GM12878 (cell line): ENCODE data around the gene UGT1A6. TPM values are rescaled to one million over a fixed set of nuclear protein-coding genes. Genes with fewer than 3 reads are reported as not detected.

ENCODE experiments used
- ATAC-seq: fragments of 200-7000 bp; cut with Tn5 transposase; 3 replicates; pipeline ENCODE4 v1.9.1; 2020; ENCODE audit warnings: mild to moderate bottlenecking, moderate library complexity
- BruUV-seq: library from RNA; stranded (reverse); fragments of 400-500 nt; replicated peaks from 2 replicates; lab custom pipeline; 2021; lab: Mats Ljungman, UMichigan
- CTCF ChIA-PET: fragments of 300-600 bp; sonication (Branson Sonifier 250); formaldehyde crosslinking; extraction: SDS; loops from one replicate; lab custom pipeline; 2021; ENCODE audit warnings: inconsistent platforms; lab: Yijun Ruan, JAX
- POLR2A ChIA-PET: fragments of 350-600 bp; formaldehyde crosslinking; extraction: SDS; loops from one replicate; lab custom pipeline; 2021; ENCODE audit warnings: inconsistent platforms; lab: Charles Lee
- RAD21 ChIA-PET: fragments of 300-600 bp; sonication (Branson Sonifier 250); formaldehyde crosslinking; loops from one replicate; lab custom pipeline; 2023; ENCODE audit warnings: antibody characterized with exemption; ENCODE audit not compliant: unreplicated experiment; lab: Charles Lee
- SMC1A ChIA-PET: fragments of 300-600 bp; sonication (Branson Sonifier 250); formaldehyde crosslinking; loops from one replicate; lab custom pipeline; 2023; ENCODE audit not compliant: unreplicated experiment, uncharacterized antibody; lab: Charles Lee
- DNase-seq: peaks from one replicate; pipeline ENCODE4 v3.0.0-alpha.2; 2011; ENCODE audit warnings: low read depth, low spot score
- FAIRE-seq: peaks from 3 replicates; lab custom pipeline; 2011; peaks lifted over from hg19 to GRCh38; lab: Jason Lieb, UNC
- H2AFZ ChIP-seq: 2 replicates; pipeline ENCODE4 v1.6.0; 2011; ENCODE audit warnings: low read depth, low read length, control low read depth; ENCODE audit not compliant: control insufficient read depth
- H3K27ac ChIP-seq: 2 replicates; pipeline ENCODE4 v1.5.1; 2011; ENCODE audit warnings: control low read depth; ENCODE audit not compliant: control insufficient read depth, insufficient read depth
- H3K27me3 ChIP-seq, 2 experiments: replicated peaks in 1 of 2; 2 replicates each; pipeline versions ENCODE4 v1.6.0 to v1.6.1; 2011; ENCODE audit warnings: low read length in 1 of 2; ENCODE audit not compliant: control insufficient read depth in 2 of 2, insufficient read depth in 2 of 2
- H3K36me3 ChIP-seq, 2 experiments: 2 replicates each; pipeline ENCODE4 v1.5.1; 2011; ENCODE audit warnings: low read length in 1 of 2; ENCODE audit not compliant: control insufficient read depth in 2 of 2, insufficient read depth in 2 of 2
- H3K4me1 ChIP-seq: 2 replicates; pipeline ENCODE4 v1.6.1; 2011; ENCODE audit warnings: mild to moderate bottlenecking, low read length, moderate library complexity, mixed read lengths; ENCODE audit not compliant: control insufficient read depth, insufficient read depth
- H3K4me2 ChIP-seq: 2 replicates; pipeline ENCODE4 v1.6.0; 2011; ENCODE audit warnings: control low read depth; ENCODE audit not compliant: control insufficient read depth, insufficient read depth
- H3K4me3 ChIP-seq: fragments of 200-600 bp; sonication (generic); 2 replicates; pipeline ENCODE4 v1.5.1; 2016
- H3K79me2 ChIP-seq: 2 replicates; pipeline ENCODE4 v1.6.0; 2011; ENCODE audit warnings: low read length; ENCODE audit not compliant: control insufficient read depth, insufficient read depth
- H3K9ac ChIP-seq: 2 replicates; pipeline ENCODE4 v1.8.0; 2011; ENCODE audit warnings: low read length, control low read depth, mixed read lengths; ENCODE audit not compliant: control insufficient read depth, insufficient read depth
- H3K9me3 ChIP-seq: replicated peaks from 3 replicates; pipeline ENCODE4 v1.5.1; 2011; ENCODE audit warnings: mild to moderate bottlenecking, low read length; ENCODE audit not compliant: control insufficient read depth, insufficient read depth
- H4K20me1 ChIP-seq: 2 replicates; pipeline ENCODE4 v1.6.0; 2011; ENCODE audit not compliant: control insufficient read depth, insufficient read depth
- ASH2L ChIP-seq: fragments of 300-600, 200-600 bp; sonication (generic); IDR thresholded peaks from 2 replicates; pipeline ENCODE4 v1.6.1; 2017; ENCODE audit warnings: low read depth, mild to moderate bottlenecking, borderline replicate concordance
- CHD2 ChIP-seq: IDR thresholded peaks from 2 replicates; pipeline ENCODE4 v1.6.1; 2011; ENCODE audit warnings: low read depth, low read length, improper control_type of control experiment, borderline replicate concordance
- EGR1 ChIP-seq, 2 experiments: IDR thresholded peaks; 1 replicate in 1 of 2; 2 replicates in 1 of 2; pipeline ENCODE4 v1.6.1; 2011 to 2012; ENCODE audit warnings: low read depth in 2 of 2, low read length in 2 of 2, borderline replicate concordance in 1 of 2, mild to moderate bottlenecking in 1 of 2, moderate library complexity in 1 of 2
- EP300 ChIP-seq, 2 experiments: fragments of 150-350 bp in 1 of 2; IDR thresholded peaks; 2 replicates each; pipeline ENCODE4 v1.6.1; 2011 to 2012; ENCODE audit warnings: low read depth in 2 of 2, low read length in 2 of 2, borderline replicate concordance in 1 of 2, improper control_type of control experiment in 1 of 2, inconsistent platforms in 1 of 2; ENCODE audit not compliant: control insufficient read depth in 1 of 2
- HDAC2 ChIP-seq: fragments of 200-600 bp; sonication (generic); IDR thresholded peaks from 2 replicates; pipeline ENCODE4 v1.6.1; 2017
- KDM1A ChIP-seq: fragments of 200-600 bp; sonication (generic); IDR thresholded peaks from 2 replicates; pipeline ENCODE4 v1.6.1; 2016; ENCODE audit warnings: borderline replicate concordance
- MEF2B ChIP-seq: fragments of 450-650 bp; IDR thresholded peaks from 2 replicates; pipeline ENCODE4 v1.6.1; 2018; ENCODE audit warnings: mild to moderate bottlenecking, moderate library complexity; ENCODE audit not compliant: partially characterized antibody, poor library complexity, severe bottlenecking
- MTA3 ChIP-seq: IDR thresholded peaks from 2 replicates; pipeline ENCODE4 v1.6.1; 2012; ENCODE audit warnings: low read length, inconsistent platforms, borderline replicate concordance
- NFIC ChIP-seq: IDR thresholded peaks from 2 replicates; pipeline ENCODE4 v1.6.1; 2012; ENCODE audit warnings: low read depth, mild to moderate bottlenecking, inconsistent platforms, low read length, moderate library complexity
- NR2C1 ChIP-seq: fragments of 450-650 bp; IDR thresholded peaks from 2 replicates; pipeline ENCODE4 v1.6.1; 2017; ENCODE audit warnings: antibody characterized with exemption, mild to moderate bottlenecking, moderate library complexity
- POLR2AphosphoS5 ChIP-seq: IDR thresholded peaks from 2 replicates; pipeline ENCODE4 v1.6.1; 2011; ENCODE audit warnings: mild to moderate bottlenecking, low read length, inconsistent platforms
- RBBP5 ChIP-seq: fragments of 200-600 bp; sonication (generic); conservative IDR thresholded peaks from 2 replicates; pipeline ENCODE4 v1.6.1; 2016
- SREBF2 ChIP-seq: IDR thresholded peaks from 2 replicates; pipeline ENCODE4 v1.6.1; 2012; ENCODE audit warnings: mild to moderate bottlenecking, low read length
- STAT1 ChIP-seq: fragments of 450-650 bp; conservative IDR thresholded peaks from 2 replicates; pipeline ENCODE4 v1.6.1; 2014; ENCODE audit warnings: antibody characterized with exemption, mild to moderate bottlenecking
- YBX1 ChIP-seq: fragments of 450-650 bp; IDR thresholded peaks from 2 replicates; pipeline ENCODE4 v1.6.1; 2016; ENCODE audit warnings: antibody characterized with exemption
- WGBS: methylation state at CpG from one replicate; pipeline ENCODE4 v1.1.6; 2016; ENCODE audit warnings: low lambda C conversion rate; ENCODE audit not compliant: insufficient replicate concordance, insufficient coverage; ENCODE audit errors: missing lambda C conversion rate; 5-methylcytosine and 5-hydroxymethylcytosine counted together
- in situ Hi-C: fragments of 300-500 bp; cut with MboI; formaldehyde crosslinking; loops from 9 replicates; pipeline ENCODE4 v1.14.3; 2018; ENCODE audit warnings: mixed read lengths
- intact Hi-C: fragments of 100-400 bp; cut with micrococcal nuclease; formaldehyde crosslinking; loops from one replicate; pipeline ENCODE4 v1.14.2; 2022; ENCODE audit not compliant: unreplicated experiment
- polyA plus RNA-seq, 11 experiments: library from polyadenylated mRNA; depleted of rRNA in 4 of 11; unstranded in 6 of 11; stranded (reverse) in 5 of 11; fragments of >200 nt; fragmentation: Nextera tagmentation in 4 of 11; fragmentation: Illumina TruSeq in 1 of 11; extraction: Ambion mirVana in 4 of 11; extraction: Trizol in 1 of 11; gene quantifications; 1 replicate in 1 of 11; 2 replicates in 10 of 11; pipeline versions ENCODE4 v1.2.1 to v1.2.3, GENCODE V29; 2011 to 2016; ENCODE audit warnings: inconsistent platforms in 2 of 11, missing spikeins in 2 of 11, low read depth in 1 of 11
- total RNA-seq, 4 experiments: library from RNA; depleted of rRNA in 3 of 4; stranded (reverse); fragments of >200 nt in 3 of 4; fragmentation: Illumina TruSeq in 1 of 4; extraction: Trizol in 1 of 4; gene quantifications; 2 replicates each; pipeline versions ENCODE4 v1.2.1 to v1.2.3, GENCODE V29; 2013 to 2021
- TF ChIP-seq, protein P1 (sequence below): fragments of 450-650 bp; IDR thresholded peaks from 2 replicates; pipeline ENCODE4 v1.6.1; 2018; ENCODE audit warnings: mild to moderate bottlenecking, low read depth, moderate library complexity; ENCODE audit not compliant: partially characterized antibody
- TF ChIP-seq, protein P2 (sequence below): fragments of 450-650 bp; IDR thresholded peaks from 2 replicates; pipeline ENCODE4 v1.6.1; 2017; ENCODE audit warnings: mild to moderate bottlenecking, moderate library complexity

The UGT1A6 gene
- total and polyA plus RNA-seq, 10 of the 15 experiments (the other 5 are each of a cell fraction or from before 2014, with no cell fraction given), result not detected

DNA sequence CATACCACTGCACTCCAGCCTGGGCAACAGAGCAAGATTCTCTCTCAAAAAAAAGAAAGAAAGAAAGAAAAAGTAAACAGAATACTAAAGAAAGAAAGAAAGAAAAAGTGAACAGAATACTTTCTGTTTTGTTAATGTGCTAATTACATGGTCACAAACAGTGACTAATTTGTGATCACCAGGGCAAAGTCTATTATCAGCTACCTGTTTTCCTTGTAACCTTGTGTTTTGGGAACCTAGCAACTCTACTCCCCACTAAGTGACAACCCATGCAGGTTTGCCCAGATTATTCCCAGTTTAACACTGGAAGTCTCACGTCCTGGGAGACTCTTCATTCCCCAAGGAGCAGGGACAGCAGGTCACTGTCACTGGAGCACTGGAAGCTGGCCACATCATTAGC, 37.6 kb upstream of the UGT1A6 start:
- Histone ChIP-seq H3K4me1 (no peaks in the 10 kb centered on the region), H3K9me3 (peaks cover 2% of the 10 kb centered on the region; the same call in 1 of the 3 replicates), H3K27ac (no peak overlapping the region), H3K4me3 (no peak overlapping the region), H3K4me2 (no peak overlapping the region), H3K36me3 (no peaks in the 10 kb centered on the region), H3K9ac (no peak overlapping the region), H4K20me1 (no peaks in the 10 kb centered on the region), H3K27me3 (no peaks in the 10 kb centered on the region), H2AFZ (no peak overlapping the region), H3K79me2 (no peaks in the 10 kb centered on the region)
- TF ChIP-seq CHD2, result no peak
- TF ChIP-seq KDM1A, result no peak
- no peak for TF ChIP-seq MEF2B
- no peak for TF ChIP-seq RBBP5
- no peak for TF ChIP-seq NFIC
- TF ChIP-seq STAT1, result no peak
- TF ChIP-seq, protein P1, sequence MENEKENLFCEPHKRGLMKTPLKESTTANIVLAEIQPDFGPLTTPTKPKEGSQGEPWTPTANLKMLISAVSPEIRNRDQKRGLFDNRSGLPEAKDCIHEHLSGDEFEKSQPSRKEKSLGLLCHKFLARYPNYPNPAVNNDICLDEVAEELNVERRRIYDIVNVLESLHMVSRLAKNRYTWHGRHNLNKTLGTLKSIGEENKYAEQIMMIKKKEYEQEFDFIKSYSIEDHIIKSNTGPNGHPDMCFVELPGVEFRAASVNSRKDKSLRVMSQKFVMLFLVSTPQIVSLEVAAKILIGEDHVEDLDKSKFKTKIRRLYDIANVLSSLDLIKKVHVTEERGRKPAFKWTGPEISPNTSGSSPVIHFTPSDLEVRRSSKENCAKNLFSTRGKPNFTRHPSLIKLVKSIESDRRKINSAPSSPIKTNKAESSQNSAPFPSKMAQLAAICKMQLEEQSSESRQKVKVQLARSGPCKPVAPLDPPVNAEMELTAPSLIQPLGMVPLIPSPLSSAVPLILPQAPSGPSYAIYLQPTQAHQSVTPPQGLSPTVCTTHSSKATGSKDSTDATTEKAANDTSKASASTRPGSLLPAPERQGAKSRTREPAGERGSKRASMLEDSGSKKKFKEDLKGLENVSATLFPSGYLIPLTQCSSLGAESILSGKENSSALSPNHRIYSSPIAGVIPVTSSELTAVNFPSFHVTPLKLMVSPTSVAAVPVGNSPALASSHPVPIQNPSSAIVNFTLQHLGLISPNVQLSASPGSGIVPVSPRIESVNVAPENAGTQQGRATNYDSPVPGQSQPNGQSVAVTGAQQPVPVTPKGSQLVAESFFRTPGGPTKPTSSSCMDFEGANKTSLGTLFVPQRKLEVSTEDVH, result no peak
- TF ChIP-seq POLR2AphosphoS5, result no peak
- TF ChIP-seq NR2C1, result no peak
- TF ChIP-seq EP300 (IDR thresholded peaks at IDR 0.05; ENCODE audit: borderline replicate concordance in 1 of 2, control insufficient read depth in 1 of 2, low read depth in 2 of 2, low read length in 2 of 2), result no peak
- TF ChIP-seq EGR1 (IDR thresholded peaks at IDR 0.05; ENCODE audit: borderline replicate concordance in 1 of 2, low read depth in 2 of 2, low read length in 2 of 2), result no peak
- TF ChIP-seq, protein P2, sequence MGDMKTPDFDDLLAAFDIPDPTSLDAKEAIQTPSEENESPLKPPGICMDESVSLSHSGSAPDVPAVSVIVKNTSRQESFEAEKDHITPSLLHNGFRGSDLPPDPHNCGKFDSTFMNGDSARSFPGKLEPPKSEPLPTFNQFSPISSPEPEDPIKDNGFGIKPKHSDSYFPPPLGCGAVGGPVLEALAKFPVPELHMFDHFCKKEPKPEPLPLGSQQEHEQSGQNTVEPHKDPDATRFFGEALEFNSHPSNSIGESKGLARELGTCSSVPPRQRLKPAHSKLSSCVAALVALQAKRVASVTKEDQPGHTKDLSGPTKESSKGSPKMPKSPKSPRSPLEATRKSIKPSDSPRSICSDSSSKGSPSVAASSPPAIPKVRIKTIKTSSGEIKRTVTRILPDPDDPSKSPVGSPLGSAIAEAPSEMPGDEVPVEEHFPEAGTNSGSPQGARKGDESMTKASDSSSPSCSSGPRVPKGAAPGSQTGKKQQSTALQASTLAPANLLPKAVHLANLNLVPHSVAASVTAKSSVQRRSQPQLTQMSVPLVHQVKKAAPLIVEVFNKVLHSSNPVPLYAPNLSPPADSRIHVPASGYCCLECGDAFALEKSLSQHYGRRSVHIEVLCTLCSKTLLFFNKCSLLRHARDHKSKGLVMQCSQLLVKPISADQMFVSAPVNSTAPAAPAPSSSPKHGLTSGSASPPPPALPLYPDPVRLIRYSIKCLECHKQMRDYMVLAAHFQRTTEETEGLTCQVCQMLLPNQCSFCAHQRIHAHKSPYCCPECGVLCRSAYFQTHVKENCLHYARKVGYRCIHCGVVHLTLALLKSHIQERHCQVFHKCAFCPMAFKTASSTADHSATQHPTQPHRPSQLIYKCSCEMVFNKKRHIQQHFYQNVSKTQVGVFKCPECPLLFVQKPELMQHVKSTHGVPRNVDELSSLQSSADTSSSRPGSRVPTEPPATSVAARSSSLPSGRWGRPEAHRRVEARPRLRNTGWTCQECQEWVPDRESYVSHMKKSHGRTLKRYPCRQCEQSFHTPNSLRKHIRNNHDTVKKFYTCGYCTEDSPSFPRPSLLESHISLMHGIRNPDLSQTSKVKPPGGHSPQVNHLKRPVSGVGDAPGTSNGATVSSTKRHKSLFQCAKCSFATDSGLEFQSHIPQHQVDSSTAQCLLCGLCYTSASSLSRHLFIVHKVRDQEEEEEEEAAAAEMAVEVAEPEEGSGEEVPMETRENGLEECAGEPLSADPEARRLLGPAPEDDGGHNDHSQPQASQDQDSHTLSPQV, result no peak
- no peak for TF ChIP-seq SREBF2
- no peak for TF ChIP-seq MTA3
- TF ChIP-seq ASH2L, result no peak
- TF ChIP-seq YBX1, result no peak
- TF ChIP-seq HDAC2, result no peak
- ChIA-PET CTCF (no interaction called here), RAD21 (no interaction called here), POLR2A (no interaction called here), SMC1A (interaction anchor here (1.3 kb wide), 1 partner anchor 44 kb away, joined by 3 read pairs; no protein-coding TSS in a partner anchor)
- intact Hi-C loops, result no loop called here
- BruUV-seq, result no TSS peak
- in situ Hi-C loops, result no loop called here
- 0% methylated on average over 1 of the region's 1 CpG for WGBS
- ATAC-seq, result no peak
- no peak for DNase-seq
- FAIRE-seq, result no peak
